NCI-H1048 (cell line): ENCODE data around the gene ZBTB38.

Source experiments
- DNase-seq: peaks from one replicate; lab custom pipeline; 2025; lab: John Stamatoyannopoulos, UW

ZBTB38 gene

GRCh38 chr3:141403576-141403975 lies 35.3 kb downstream of the ZBTB38 start:
- no peak for DNase-seq

GRCh38 chr3:141405025-141405424 lies 36.7 kb downstream of the ZBTB38 start:
- DNase-seq, result no peak

- DNase-seq, result no peak
Observed at GRCh38 chr3:141405591-141405990, 37.3 kb downstream of the ZBTB38 start.

- DNase-seq, result no peak
Observed at GRCh38 chr3:141406265-141406664, 38.0 kb downstream of the ZBTB38 start.

- no peak for DNase-seq
Observed at GRCh38 chr3:141407047-141407446, 38.7 kb downstream of the ZBTB38 start.

DNA sequence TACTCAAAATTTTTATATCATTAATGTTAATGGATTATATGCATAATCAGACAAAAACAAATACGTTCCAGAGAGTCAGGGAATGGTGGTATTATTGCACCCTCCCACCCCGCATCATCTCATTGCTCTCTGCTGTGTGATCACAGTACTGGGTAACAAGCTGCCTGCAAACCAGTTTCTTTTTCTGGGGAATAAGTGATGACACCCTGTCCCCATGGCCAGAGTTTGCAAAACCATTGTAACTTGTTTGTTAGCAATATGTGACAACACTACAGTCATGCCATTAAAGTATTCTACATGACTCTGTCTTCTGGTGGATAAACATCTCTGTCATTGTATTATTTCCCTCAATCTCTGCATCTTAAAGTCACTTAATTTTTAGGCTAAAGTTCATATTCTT lies 39.5 kb downstream of the ZBTB38 start:
- no peak for DNase-seq

GRCh38 chr3:141408596-141408995 lies 40.3 kb downstream of the ZBTB38 start:
- no peak for DNase-seq

DNA sequence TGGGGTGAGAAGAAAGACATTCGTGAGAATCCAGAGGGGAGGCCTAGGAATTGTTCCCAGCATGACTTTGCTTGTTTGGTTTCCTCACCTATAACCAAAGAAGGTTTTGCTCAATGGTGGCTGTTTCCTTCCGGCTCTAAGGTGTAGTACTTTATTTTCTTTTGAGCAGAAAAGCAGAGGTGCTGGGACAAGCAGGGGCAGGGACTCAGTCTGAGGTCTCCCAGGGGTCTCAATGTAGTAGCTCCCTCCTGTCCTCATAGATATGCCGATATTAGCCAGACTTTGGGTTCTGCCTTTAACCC lies 41.6 kb downstream of the ZBTB38 start:
- DNase-seq, result no peak

DNA sequence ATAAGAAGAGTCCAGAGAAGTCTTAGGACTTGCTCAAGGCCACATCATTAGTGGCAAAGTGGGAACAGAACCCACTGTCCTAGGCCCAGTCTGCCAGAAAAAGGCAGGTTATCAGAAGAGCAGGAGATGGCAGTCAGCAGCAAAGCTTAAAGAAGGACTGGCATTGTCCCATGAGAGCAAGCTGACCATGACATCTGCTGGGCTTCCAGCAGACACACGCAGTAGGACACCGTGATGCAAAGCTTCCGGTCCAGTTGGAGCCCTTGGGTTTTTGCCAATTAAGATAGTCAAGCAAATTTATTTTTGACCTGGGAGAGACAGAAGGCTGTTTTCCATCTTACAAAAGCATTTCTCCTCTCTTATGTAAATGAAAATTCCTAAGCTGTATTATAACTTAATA lies 42.1 kb downstream of the ZBTB38 start:
- DNase-seq, result no peak

- DNase-seq, result no peak
Observed at GRCh38 chr3:141410846-141411245, 42.5 kb downstream of the ZBTB38 start.

DNA sequence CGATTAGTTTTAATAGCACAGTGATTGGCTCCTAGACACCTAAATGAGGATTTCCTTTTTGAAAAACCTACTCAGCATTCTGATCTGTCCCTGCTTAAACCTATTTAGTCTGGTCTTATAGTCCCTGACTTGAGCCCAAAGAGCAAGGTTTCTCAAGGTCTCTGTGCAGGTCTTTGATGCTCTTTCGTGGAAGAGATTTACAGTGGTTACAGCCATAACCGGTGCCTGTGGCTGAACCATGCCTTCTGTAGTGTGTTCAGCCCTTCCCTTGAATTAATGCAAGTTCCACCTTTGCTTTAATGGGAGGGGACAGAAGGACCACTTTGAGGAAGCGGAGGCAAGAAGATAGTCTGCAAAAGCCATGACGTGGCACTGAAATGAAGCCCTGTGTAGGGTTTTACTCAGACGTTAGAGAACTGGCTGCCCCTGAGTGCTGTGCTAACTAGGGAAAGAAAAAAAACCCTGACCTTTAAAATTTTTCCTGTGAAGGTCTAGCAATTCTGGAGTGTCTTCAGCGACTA lies 43.0 kb downstream of the ZBTB38 start:
- no peak for DNase-seq

- DNase-seq, result no peak
Observed at GRCh38 chr3:141412087-141412935, 44.0 kb downstream of the ZBTB38 start.

DNA sequence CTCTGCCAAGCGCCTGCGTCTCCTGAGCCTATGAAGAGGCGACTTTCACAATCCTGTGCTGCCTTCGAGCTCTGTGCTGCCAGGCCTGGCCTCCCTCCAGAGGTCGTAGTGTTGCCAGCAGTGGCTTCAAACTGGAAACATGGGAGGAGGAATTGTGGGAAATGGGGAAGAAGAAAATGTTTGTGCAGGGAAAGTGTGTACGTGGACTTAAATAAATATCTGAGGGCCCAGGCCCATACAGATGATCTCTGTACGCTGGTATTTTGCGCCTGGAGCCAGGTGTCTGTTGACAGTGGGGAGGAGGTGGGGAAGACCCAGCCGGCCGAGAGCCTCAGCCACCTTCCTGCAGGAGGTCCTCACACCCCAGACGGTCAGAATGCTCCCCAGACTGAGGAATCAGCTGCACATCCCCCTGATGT lies 44.6 kb downstream of the ZBTB38 start:
- no peak for DNase-seq

DNA sequence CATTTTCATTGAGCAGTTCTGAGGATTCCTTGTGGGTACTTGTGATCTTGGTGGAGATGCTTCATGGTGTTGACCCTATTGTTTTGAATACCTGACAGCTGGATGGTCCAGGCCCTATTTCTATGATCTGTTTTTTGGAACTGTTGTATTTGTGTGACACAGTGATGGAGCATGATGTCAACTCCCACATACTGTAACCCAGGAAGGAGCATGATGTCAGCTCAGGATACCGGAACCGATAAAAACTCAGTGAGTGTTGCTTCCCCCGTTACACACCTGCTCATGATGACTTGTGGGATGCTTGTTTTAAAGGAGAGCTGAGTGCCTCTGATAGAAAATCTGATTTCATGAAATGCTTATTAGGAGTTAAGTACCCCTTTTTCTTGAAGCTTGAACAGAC lies 45.1 kb downstream of the ZBTB38 start:
- no peak for DNase-seq

DNA sequence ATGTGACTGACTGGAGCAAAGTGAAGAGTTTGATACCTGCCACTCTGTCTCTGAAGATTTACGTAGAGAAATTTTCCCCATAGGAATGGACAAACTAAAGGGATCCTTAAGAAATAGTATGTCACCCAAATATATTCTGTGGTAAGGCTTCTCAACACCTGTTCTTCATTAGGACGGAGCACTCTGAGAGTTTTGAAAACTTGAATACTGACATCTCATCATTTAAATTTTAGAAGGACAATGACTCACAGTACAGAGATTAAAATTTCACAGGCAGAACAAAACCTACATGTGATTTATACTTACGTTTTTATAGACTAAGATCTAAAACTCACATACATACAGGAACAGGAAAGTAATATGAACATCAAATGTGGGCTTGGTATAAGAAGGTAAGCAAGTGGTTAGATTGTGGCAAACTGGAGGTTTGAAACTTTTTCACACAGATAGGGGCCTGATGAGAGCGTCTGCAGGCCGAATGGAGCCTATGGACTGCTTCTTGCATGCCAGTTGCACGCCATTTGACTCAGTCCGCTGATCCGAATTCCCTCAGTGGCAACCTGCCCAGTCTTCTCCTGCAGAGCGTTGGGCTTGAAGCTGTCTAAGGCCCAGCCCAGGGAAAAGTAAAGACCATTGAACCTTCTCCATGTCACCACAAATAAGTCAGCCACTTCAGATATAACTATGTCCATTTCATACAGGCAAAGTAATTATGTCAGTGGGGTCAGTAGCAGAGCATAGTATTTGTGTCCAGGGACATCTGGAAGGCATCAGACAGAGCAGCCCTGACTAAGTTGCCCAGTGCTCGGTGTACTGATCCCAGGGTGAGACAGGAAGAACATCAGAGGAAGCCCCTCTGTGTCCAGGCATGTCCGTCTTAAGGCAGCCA lies 45.7 kb downstream of the ZBTB38 start:
- DNase-seq, result no peak

DNA sequence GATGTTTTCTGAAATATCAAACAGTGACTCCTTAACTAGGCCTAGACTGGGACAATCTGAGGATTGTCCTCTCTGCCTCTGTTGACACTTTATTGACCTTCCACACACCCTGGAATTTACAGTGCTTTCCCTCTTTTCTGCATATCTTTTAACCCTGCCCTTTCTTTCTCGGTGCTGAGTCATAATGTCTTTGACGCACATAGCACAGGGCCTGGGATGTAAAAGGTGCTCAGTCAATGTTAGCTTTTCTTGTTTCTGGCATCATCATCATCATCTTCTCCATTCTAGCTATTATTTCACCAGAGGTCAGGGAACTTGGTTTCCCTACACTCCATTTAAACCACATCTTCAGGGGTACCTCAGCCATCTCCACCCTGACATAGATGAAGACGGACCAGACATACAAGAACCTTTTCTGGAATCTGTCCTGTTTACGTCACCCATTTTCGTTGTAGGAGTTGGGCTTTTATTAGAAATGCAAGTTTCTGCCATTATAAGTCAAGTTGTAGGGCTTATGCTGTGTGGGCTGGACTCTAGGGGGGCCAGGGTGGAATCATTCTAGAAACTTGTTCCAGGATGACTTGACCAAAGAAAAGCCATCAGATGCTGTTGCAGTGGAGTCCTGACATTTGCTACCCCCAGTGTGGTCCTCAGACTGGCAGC lies 46.6 kb downstream of the ZBTB38 start:
- DNase-seq, result no peak

- DNase-seq, result no peak
Observed at GRCh38 chr3:141415953-141416352, 47.6 kb downstream of the ZBTB38 start.
